K562 (cell line): ENCODE results near the gene FZD4. TPM values are rescaled to one million over a fixed set of nuclear protein-coding genes. Genes with fewer than 3 reads are reported as not detected.

Source experiments
- ATAC-seq: fragments of 200-7000 bp; cut with Tn5 transposase; 3 replicates; pipeline ENCODE4 v1.9.1; 2020; ENCODE audit warnings: moderate library complexity
- BruUV-seq: library from RNA; stranded (reverse); fragments of 400-500 nt; replicated peaks from 2 replicates; lab custom pipeline; 2021; lab: Mats Ljungman, UMichigan
- CTCF ChIA-PET: fragments of 300-600 bp; formaldehyde crosslinking; extraction: SDS; loops from one replicate; lab custom pipeline; 2021; ENCODE audit warnings: low intra/inter-chr PET ratio; lab: Yijun Ruan, JAX
- POLR2A ChIA-PET: fragments of 300-600, 350-650 bp; sonication (Branson Sonifier 250); formaldehyde crosslinking; extraction: SDS; loops from one replicate; lab custom pipeline; 2021; ENCODE audit warnings: antibody characterized with exemption, inconsistent platforms; lab: Yijun Ruan, JAX
- DNase-seq, 4 experiments: peaks; one replicate each; pipeline versions ENCODE4 v3.0.0 to v3.0.0-alpha.2; 2011 to 2018; ENCODE audit warnings: low spot score in 3 of 4, mixed read lengths in 3 of 4; ENCODE audit errors: extremely low read depth in 1 of 4
- FAIRE-seq: peaks from 2 replicates; lab custom pipeline; 2011; peaks lifted over from hg19 to GRCh38; lab: Jason Lieb, UNC
- H2AFZ ChIP-seq: 2 replicates; pipeline ENCODE4 v1.6.0; 2011; ENCODE audit warnings: low read depth, low read length, control low read depth, inconsistent platforms
- H3K27ac ChIP-seq: fragments of 200-600 bp; 3 replicates; pipeline ENCODE4 v1.8.0; 2011; ENCODE audit warnings: low read depth, mild to moderate bottlenecking, control low read depth, inconsistent platforms, low read length, moderate library complexity, mixed read lengths; ENCODE audit errors: extremely low read depth
- H3K27me3 ChIP-seq, 2 experiments: fragments of 300-600 bp in 1 of 2; 2 replicates in 1 of 2; 3 replicates in 1 of 2; pipeline versions ENCODE4 v1.6.0 to v1.8.0; 2011; ENCODE audit warnings: inconsistent platforms in 2 of 2, low read length in 2 of 2, mild to moderate bottlenecking in 1 of 2, mixed read lengths in 1 of 2, moderate library complexity in 1 of 2; ENCODE audit not compliant: control insufficient read depth in 2 of 2, insufficient read depth in 2 of 2
- H3K36me3 ChIP-seq: fragments of 300-600 bp; 3 replicates; pipeline ENCODE4 v1.8.0; 2011; ENCODE audit warnings: mild to moderate bottlenecking, low read length, inconsistent platforms; ENCODE audit not compliant: control insufficient read depth, insufficient read depth
- H3K4me1 ChIP-seq, 2 experiments: fragments of 200-600 bp in 1 of 2; replicated peaks in 1 of 2; 2 replicates in 1 of 2; 3 replicates in 1 of 2; pipeline versions ENCODE4 v1.5.1 to v1.8.0; 2011; ENCODE audit warnings: inconsistent platforms in 2 of 2, low read length in 2 of 2, mild to moderate bottlenecking in 1 of 2, mixed read lengths in 1 of 2, moderate library complexity in 1 of 2; ENCODE audit not compliant: control insufficient read depth in 2 of 2, insufficient read depth in 2 of 2
- H3K4me2 ChIP-seq: 2 replicates; pipeline ENCODE4 v1.6.1; 2011; ENCODE audit warnings: low read length, control low read depth, inconsistent platforms, mixed read lengths; ENCODE audit not compliant: insufficient read depth
- H3K4me3 ChIP-seq: fragments of 200-600 bp; sonication (generic), shearing (Covaris generic); 2 replicates; pipeline ENCODE4 v1.5.1; 2016; ENCODE audit warnings: control low read depth, inconsistent platforms
- H3K79me2 ChIP-seq: fragments of 200-600 bp; 3 replicates; pipeline ENCODE4 v1.8.0; 2011; ENCODE audit warnings: low read length, inconsistent platforms; ENCODE audit not compliant: control insufficient read depth, insufficient read depth
- H3K9ac ChIP-seq, 2 experiments: 2 replicates each; pipeline versions ENCODE4 v1.6.0 to v1.6.1; 2011; ENCODE audit warnings: low read depth in 2 of 2, low read length in 2 of 2, control low read depth in 1 of 2, inconsistent platforms in 1 of 2, mild to moderate bottlenecking in 1 of 2, mixed read lengths in 1 of 2; ENCODE audit not compliant: insufficient read depth in 1 of 2
- H3K9me1 ChIP-seq: one replicate; pipeline ENCODE4 v1.6.0; 2011; ENCODE audit warnings: inconsistent platforms, mild to moderate bottlenecking, low read length, moderate library complexity; ENCODE audit not compliant: control insufficient read depth, insufficient read depth
- H3K9me3 ChIP-seq: replicated peaks from 2 replicates; pipeline ENCODE4 v1.5.1; 2011; ENCODE audit warnings: low read depth, low read length, inconsistent platforms; ENCODE audit not compliant: control insufficient read depth, insufficient read depth
- H4K20me1 ChIP-seq: replicated peaks from 2 replicates; pipeline ENCODE4 v1.6.1; 2011; ENCODE audit warnings: low read length, inconsistent platforms, mixed read lengths; ENCODE audit not compliant: control insufficient read depth, insufficient read depth
- ESRRB ChIP-seq: fragments of 250-450 bp; sonication (Bioruptor Pico); IDR thresholded peaks from 2 replicates; pipeline ENCODE4 v1.5.0; 2020; ENCODE audit warnings: mild to moderate bottlenecking, moderate library complexity, borderline replicate concordance
- KDM2B ChIP-seq: fragments of 250-450 bp; sonication (Bioruptor Pico); IDR thresholded peaks from 2 replicates; pipeline ENCODE4 v1.8.0; 2021; ENCODE audit warnings: mild to moderate bottlenecking, moderate library complexity
- MECOM ChIP-seq: fragments of 250-450 bp; sonication (Bioruptor Pico); IDR thresholded peaks from 2 replicates; pipeline ENCODE4 v1.8.0; 2022; ENCODE audit warnings: inconsistent platforms
- MYBL2 ChIP-seq, 2 experiments: fragments of 450-650 bp in 1 of 2; sonication (generic) in 1 of 2; formaldehyde crosslinking in 1 of 2; IDR thresholded peaks; 2 replicates each; pipeline versions ENCODE4 v1.6.1 to v1.8.1; 2017 to 2022; ENCODE audit warnings: borderline replicate concordance in 1 of 2, inconsistent platforms in 1 of 2, low read depth in 1 of 2, mild to moderate bottlenecking in 1 of 2, missing genetic modification reagents in 1 of 2, moderate library complexity in 1 of 2
- NCOR1 ChIP-seq: fragments of 450-650 bp; IDR thresholded peaks from 2 replicates; pipeline ENCODE4 v1.6.1; 2016; ENCODE audit warnings: mild to moderate bottlenecking, moderate library complexity
- SIN3B ChIP-seq: fragments of 450-650 bp; IDR thresholded peaks from 2 replicates; pipeline ENCODE4 v1.6.1; 2017; ENCODE audit warnings: low read depth, mild to moderate bottlenecking, moderate library complexity
- SMARCC2 ChIP-seq: fragments of 450-650 bp; IDR thresholded peaks from 2 replicates; pipeline ENCODE4 v1.6.1; 2017; ENCODE audit warnings: antibody characterized with exemption, moderate library complexity, mild to moderate bottlenecking, low read depth
- TAF9B ChIP-seq: fragments of 450-650 bp; IDR thresholded peaks from 2 replicates; pipeline ENCODE4 v1.6.1; 2018; ENCODE audit warnings: mild to moderate bottlenecking; ENCODE audit not compliant: partially characterized antibody
- WHSC1 ChIP-seq: IDR thresholded peaks from one replicate; pipeline ENCODE4 v1.6.1; 2012; ENCODE audit warnings: low read length, control low read depth, inconsistent platforms
- ZC3H4 ChIP-seq: sonication (generic); formaldehyde crosslinking; IDR thresholded peaks from 2 replicates; pipeline ENCODE4 v1.9.0; 2021; ENCODE audit warnings: missing genetic modification reagents, borderline replicate concordance
- ZNF224 ChIP-seq: sonication (generic); formaldehyde crosslinking; IDR thresholded peaks from 2 replicates; pipeline ENCODE4 v1.8.0; 2022; ENCODE audit warnings: mild to moderate bottlenecking, missing genetic modification reagents
- ZNF263 ChIP-seq: sonication (generic); formaldehyde crosslinking; IDR thresholded peaks from 2 replicates; pipeline ENCODE4 v1.8.0; 2022; ENCODE audit warnings: mild to moderate bottlenecking, missing genetic modification reagents, borderline replicate concordance
- ZNF785 ChIP-seq: fragments of 250-450 bp; sonication (Bioruptor Pico); IDR thresholded peaks from 2 replicates; pipeline ENCODE4 v1.4.0; 2020; ENCODE audit warnings: mild to moderate bottlenecking
- ZSCAN29 ChIP-seq: fragments of 450-650 bp; IDR thresholded peaks from 2 replicates; pipeline ENCODE4 v1.6.1; 2017
- WGBS: fragments of 100-300 bp; shearing (Covaris generic); methylation state at CpG from one replicate; pipeline ENCODE4 v1.1.6; 2016; ENCODE audit warnings: low coverage, mixed read lengths; ENCODE audit not compliant: insufficient coverage; ENCODE audit errors: missing lambda C conversion rate; 5-methylcytosine and 5-hydroxymethylcytosine counted together
- in situ Hi-C: fragments of 300-500 bp; cut with MboI; formaldehyde crosslinking; loops from 4 replicates; pipeline ENCODE4 v1.15.0; 2018; ENCODE audit warnings: inconsistent platforms, mixed read lengths
- intact Hi-C: fragments of 100-400 bp; cut with micrococcal nuclease; formaldehyde crosslinking; loops from 2 replicates; pipeline ENCODE4 v1.14.2; 2022
- polyA plus RNA-seq, 8 experiments: library from polyadenylated mRNA; depleted of rRNA in 4 of 8; stranded (reverse) in 5 of 8; unstranded in 3 of 8; fragments of >200 nt; fragmentation: Nextera tagmentation in 2 of 8; fragmentation: Illumina TruSeq in 1 of 8; extraction: Ambion mirVana in 2 of 8; extraction: Trizol in 1 of 8; gene quantifications; 2 replicates each; pipeline versions ENCODE4 v1.2.1 to v1.2.3, GENCODE V29; 2011 to 2014; ENCODE audit warnings: inconsistent platforms in 1 of 8, missing spikeins in 1 of 8
- total RNA-seq, 7 experiments: library from RNA; depleted of rRNA in 6 of 7; stranded (reverse); fragments of >200 nt in 6 of 7; fragmentation: Illumina TruSeq in 2 of 7; extraction: Trizol in 2 of 7; gene quantifications; 2 replicates each; pipeline versions ENCODE4 v1.2.1 to v1.2.3, GENCODE V29; 2011 to 2021; ENCODE audit warnings: low replicate concordance in 1 of 7
- TF ChIP-seq, protein P1 (sequence below), 2 experiments: fragments of 450-650 bp in 1 of 2; sonication (generic) in 1 of 2; formaldehyde crosslinking; conservative IDR thresholded peaks; 2 replicates each; pipeline versions ENCODE4 v1.4.0 to v1.8.1; 2020 to 2022; ENCODE audit warnings: mild to moderate bottlenecking in 1 of 2, missing genetic modification reagents in 1 of 2
- TF ChIP-seq, protein P2 (sequence below): sonication (generic); formaldehyde crosslinking; IDR thresholded peaks from 2 replicates; pipeline ENCODE4 v1.8.0; 2022; ENCODE audit warnings: mild to moderate bottlenecking, missing genetic modification reagents

FZD4 gene
- total and polyA plus RNA-seq, 9 of the 15 experiments (the other 6 are each of a cell fraction or from before 2014, with no cell fraction given): 1.2 to 7.9 (median 5.8) TPM

DNA sequence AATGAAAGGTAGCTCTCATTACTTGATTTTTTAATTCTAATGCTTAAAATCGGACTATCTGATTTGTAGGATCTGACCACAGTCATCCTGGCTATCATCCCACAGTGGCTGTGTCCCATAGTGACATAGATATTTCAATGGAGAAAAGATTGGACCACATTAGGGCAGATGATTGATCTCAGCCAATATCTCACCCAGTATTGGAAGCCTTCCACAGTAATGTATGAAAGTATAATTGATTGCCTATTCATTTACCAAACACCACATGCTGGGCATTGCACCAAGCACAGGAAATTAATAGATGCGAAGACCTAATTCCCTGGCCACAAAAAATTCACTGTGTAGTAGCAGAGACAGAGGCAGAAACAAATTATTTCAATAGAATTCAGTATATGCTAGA lies 37.6 kb downstream of the FZD4 start:
- DNase-seq (no peak), ATAC-seq (no peak), FAIRE-seq (no peak)
- H3K4me3 ChIP-seq: no peak overlapping the region
- no peaks in the 10 kb centered on the region for H3K36me3 ChIP-seq
- H4K20me1 ChIP-seq: no peaks in the 10 kb centered on the region
- H3K9me3 ChIP-seq: no peaks in the 10 kb centered on the region
- no peaks in the 10 kb centered on the region for H3K79me2 ChIP-seq
- H3K27ac ChIP-seq: no peak overlapping the region
- no peaks in the 10 kb centered on the region for H3K27me3 ChIP-seq
- no peak overlapping the region for H2AFZ ChIP-seq
- H3K4me1 ChIP-seq: no peaks in the 10 kb centered on the region; a peak in 1 of 5 replicates
- no peak overlapping the region for H3K9ac ChIP-seq
- intact Hi-C loops (loop anchor here (10.0 kb wide), 1 partner anchor 313 kb away; no protein-coding TSS in a partner anchor), in situ Hi-C loops (no loop called here)
- H3K9me1 ChIP-seq: no peaks in the 10 kb centered on the region
- no TSS peak for BruUV-seq
- H3K4me2 ChIP-seq: no peak overlapping the region
- ChIA-PET POLR2A (no interaction called here), CTCF (interaction anchor here (0.6 kb wide), 1 partner anchor 1004 kb away, joined by 4 read pairs; no protein-coding TSS in a partner anchor)
- TF ChIP-seq ZNF785 (CRISPR knock-in tag) (no peak), WHSC1 (no peak), MYBL2 (IDR thresholded peaks at IDR 0.05; ENCODE audit: low read depth) (no peak), MYBL2 (CRISPR knock-in tag; IDR thresholded peaks at IDR 0.05; ENCODE audit: borderline replicate concordance) (no peak), ZNF224 (CRISPR knock-in tag) (no peak), ESRRB (CRISPR knock-in tag) (no peak), ZSCAN29 (no peak), SIN3B (no peak), KDM2B (CRISPR knock-in tag) (no peak), ZNF263 (CRISPR knock-in tag) (no peak), ZC3H4 (CRISPR knock-in tag) (no peak), NCOR1 (no peak), TAF9B (no peak), MECOM (CRISPR knock-in tag) (no peak), SMARCC2 (no peak)
- TF ChIP-seq, protein P1, sequence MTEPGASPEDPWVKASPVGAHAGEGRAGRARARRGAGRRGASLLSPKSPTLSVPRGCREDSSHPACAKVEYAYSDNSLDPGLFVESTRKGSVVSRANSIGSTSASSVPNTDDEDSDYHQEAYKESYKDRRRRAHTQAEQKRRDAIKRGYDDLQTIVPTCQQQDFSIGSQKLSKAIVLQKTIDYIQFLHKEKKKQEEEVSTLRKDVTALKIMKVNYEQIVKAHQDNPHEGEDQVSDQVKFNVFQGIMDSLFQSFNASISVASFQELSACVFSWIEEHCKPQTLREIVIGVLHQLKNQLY (CRISPR knock-in tag; conservative IDR thresholded peaks at IDR 0.05): no peak
- TF ChIP-seq, protein P2, sequence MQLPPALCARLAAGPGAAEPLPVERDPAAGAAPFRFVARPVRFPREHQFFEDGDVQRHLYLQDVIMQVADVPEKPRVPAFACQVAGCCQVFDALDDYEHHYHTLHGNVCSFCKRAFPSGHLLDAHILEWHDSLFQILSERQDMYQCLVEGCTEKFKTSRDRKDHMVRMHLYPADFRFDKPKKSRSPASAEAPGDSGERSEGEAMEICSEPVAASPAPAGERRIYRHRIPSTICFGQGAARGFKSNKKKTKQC (CRISPR knock-in tag): no peak
- 52% methylated on average over 2 of the region's 2 CpGs for WGBS
